Esophagus mucosa (tissue), 1 donor: Measurements from ENCODE around the gene SMIM45.

Source experiments
- ATAC-seq: fragments of 200-7000 bp; cut with Tn5 transposase; one replicate; pipeline ENCODE4 v1.9.1; 2020
- donor health status: DM: yes; HTN: yes; CAD: no.

The SMIM45 gene

GRCh38 chr22:41971431-41971830, 19.5 kb downstream of the SMIM45 start:
- ATAC-seq, result no peak

GRCh38 chr22:41974691-41975290, 22.8 kb downstream of the SMIM45 start:
- no peak for ATAC-seq

- ATAC-seq, result no peak
Measured at GRCh38 chr22:41975299-41976069, 23.5 kb downstream of the SMIM45 start.

GRCh38 chr22:41976070-41976901, 24.3 kb downstream of the SMIM45 start:
- peak; percentile 29 for ATAC-seq

GRCh38 chr22:41976961-41977566, 25.1 kb downstream of the SMIM45 start:
- no peak for ATAC-seq

GRCh38 chr22:41978732-41979131, 26.8 kb downstream of the SMIM45 start:
- ATAC-seq, result no peak

GRCh38 chr22:41979423-41980250, 27.7 kb downstream of the SMIM45 start:
- no peak for ATAC-seq

- ATAC-seq, result no peak
Measured at GRCh38 chr22:41982865-41983264, 30.9 kb downstream of the SMIM45 start.

- ATAC-seq, result peak; percentile 10
Measured at GRCh38 chr22:41983513-41984405, 31.8 kb downstream of the SMIM45 start.

- ATAC-seq, result no peak
Measured at GRCh38 chr22:41987276-41987675, 35.3 kb downstream of the SMIM45 start.

- ATAC-seq, result no peak
Measured at GRCh38 chr22:41989246-41989645, 37.3 kb downstream of the SMIM45 start.

GRCh38 chr22:41991111-41991510, 39.2 kb downstream of the SMIM45 start:
- ATAC-seq, result no peak

GRCh38 chr22:41992496-41992895, 40.5 kb downstream of the SMIM45 start:
- no peak for ATAC-seq

- ATAC-seq, result no peak
Measured at GRCh38 chr22:41995211-41995610, 43.3 kb downstream of the SMIM45 start.

GRCh38 chr22:41996826-41997225, 44.9 kb downstream of the SMIM45 start:
- ATAC-seq, result no peak

- peak; percentile 95 for ATAC-seq
Measured at GRCh38 chr22:41998361-41999261, 46.7 kb downstream of the SMIM45 start, which contains the start of gene WBP2NL. WBP2NL (plus strand) TSS chr22:41998788; CDS start chr22:41998819, 31 bp downstream.

- ATAC-seq, result no peak
Measured at GRCh38 chr22:42000466-42000865, 48.5 kb downstream of the SMIM45 start.

GRCh38 chr22:42001121-42001520, 49.2 kb downstream of the SMIM45 start:
- no peak for ATAC-seq

GRCh38 chr22:42001706-42002105, 49.8 kb downstream of the SMIM45 start:
- no peak for ATAC-seq

GRCh38 chr22:42007922-42008321, 56.0 kb downstream of the SMIM45 start:
- no peak for ATAC-seq
